NB4 (cell line): ENCODE measurements around the gene IFT20.

Experiments used
- DNase-seq: peaks from one replicate; pipeline ENCODE4 v3.0.0; 2010; ENCODE audit warnings: low read depth
- H3K4me3 ChIP-seq: one replicate; pipeline ENCODE4 v1.5.1; 2011; ENCODE audit warnings: mild to moderate bottlenecking, low read depth, low read length, moderate library complexity
- MAX ChIP-seq: IDR thresholded peaks from 2 replicates; pipeline ENCODE4 v1.6.1; 2011; ENCODE audit warnings: low read depth, low read length
- MYC ChIP-seq: IDR thresholded peaks from 2 replicates; pipeline ENCODE4 v1.6.1; 2011; ENCODE audit warnings: low read depth, low read length
- POLR2A ChIP-seq: IDR thresholded peaks from 2 replicates; pipeline ENCODE4 v1.6.1; 2011; ENCODE audit warnings: mild to moderate bottlenecking; ENCODE audit not compliant: insufficient read length; ENCODE audit errors: extremely low read depth
- TF ChIP-seq, protein P1 (sequence below): IDR thresholded peaks from one replicate; pipeline ENCODE4 v1.5.1; 2012; ENCODE audit warnings: low read depth, low read length

IFT20 gene

GRCh38 chr17:28324267-28324745 is 11.0 kb downstream of the IFT20 start:
- DNase-seq: no peak
- H3K4me3 ChIP-seq: no peak overlapping the region
- TF ChIP-seq MAX (no peak), POLR2A (no peak), MYC (no peak)
- TF ChIP-seq, protein P1, sequence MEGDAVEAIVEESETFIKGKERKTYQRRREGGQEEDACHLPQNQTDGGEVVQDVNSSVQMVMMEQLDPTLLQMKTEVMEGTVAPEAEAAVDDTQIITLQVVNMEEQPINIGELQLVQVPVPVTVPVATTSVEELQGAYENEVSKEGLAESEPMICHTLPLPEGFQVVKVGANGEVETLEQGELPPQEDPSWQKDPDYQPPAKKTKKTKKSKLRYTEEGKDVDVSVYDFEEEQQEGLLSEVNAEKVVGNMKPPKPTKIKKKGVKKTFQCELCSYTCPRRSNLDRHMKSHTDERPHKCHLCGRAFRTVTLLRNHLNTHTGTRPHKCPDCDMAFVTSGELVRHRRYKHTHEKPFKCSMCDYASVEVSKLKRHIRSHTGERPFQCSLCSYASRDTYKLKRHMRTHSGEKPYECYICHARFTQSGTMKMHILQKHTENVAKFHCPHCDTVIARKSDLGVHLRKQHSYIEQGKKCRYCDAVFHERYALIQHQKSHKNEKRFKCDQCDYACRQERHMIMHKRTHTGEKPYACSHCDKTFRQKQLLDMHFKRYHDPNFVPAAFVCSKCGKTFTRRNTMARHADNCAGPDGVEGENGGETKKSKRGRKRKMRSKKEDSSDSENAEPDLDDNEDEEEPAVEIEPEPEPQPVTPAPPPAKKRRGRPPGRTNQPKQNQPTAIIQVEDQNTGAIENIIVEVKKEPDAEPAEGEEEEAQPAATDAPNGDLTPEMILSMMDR: no peak

- no peak for DNase-seq
- TF ChIP-seq, protein P1: no peak
- no peak for TF ChIP-seq POLR2A
- TF ChIP-seq MYC: no peak
- TF ChIP-seq MAX: no peak
- peak overlapping the region; percentile 86 for H3K4me3 ChIP-seq
Measured at GRCh38 chr17:28320215-28321061, 14.8 kb downstream of the IFT20 start.

DNA sequence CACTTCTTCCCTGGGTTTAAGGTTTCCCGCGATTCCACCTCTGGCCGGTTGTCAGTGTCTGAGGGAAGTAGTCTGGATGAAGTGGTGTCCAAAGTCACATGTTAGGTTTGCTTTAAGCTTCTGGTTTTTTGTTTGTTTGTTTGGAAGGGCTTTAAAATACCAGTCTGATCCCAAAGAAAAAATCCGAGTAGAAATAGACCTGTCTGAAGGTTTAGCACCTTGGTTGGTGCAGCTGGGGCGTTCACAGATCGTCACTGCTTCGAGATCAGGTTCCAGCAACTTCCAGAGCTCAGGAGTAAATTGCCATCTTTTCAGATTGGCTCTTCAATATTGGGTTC is 15.7 kb downstream of the IFT20 start:
- peak overlapping the region; percentile 86 for H3K4me3 ChIP-seq
- TF ChIP-seq MYC (0 out of 2 replicates have a peak, but pooled peaks have one; percentile 25), POLR2A (no peak)
- DNase-seq: no peak

DNA sequence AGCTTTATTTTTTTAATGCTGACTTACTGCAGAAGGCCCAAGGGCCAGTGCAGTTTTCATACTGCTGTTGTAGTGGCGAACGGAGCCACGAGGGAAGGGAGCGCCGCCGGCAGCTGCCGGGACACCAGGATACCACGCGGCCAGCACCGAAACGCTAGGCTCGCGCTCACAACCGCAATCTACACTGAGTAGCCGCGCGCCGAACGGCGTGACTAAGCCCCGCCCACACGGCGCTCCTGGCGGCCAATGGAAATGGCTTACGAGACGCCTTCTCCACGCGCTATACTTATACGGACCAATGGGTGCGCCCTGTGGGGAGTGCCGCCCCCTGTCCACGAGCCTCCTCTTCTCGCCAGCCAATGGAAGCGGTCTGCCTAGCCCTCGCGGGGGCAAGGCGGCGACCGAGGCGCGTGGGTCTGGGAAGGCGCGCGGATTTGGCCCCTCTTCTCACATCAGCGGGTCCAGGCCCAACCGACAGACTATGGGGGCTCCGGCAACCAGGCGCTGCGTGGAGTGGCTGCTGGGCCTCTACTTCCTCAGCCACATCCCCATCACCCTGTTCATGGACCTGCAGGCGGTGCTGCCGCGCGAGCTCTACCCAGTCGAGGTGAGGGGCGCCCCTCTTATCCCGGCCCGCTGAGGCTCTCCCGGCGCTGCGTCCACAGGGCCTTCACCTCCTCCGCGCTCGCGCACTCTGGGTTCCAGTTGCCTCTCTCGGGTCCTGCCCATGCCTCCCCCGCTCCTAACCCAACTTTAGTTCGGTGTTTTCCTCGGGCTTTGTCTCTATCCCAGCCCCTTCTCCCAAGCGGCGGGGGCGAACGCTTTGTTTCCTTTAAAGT is 16.3 kb downstream of the IFT20 start, which contains the start of gene TMEM97:
TSS of gene TMEM97 (plus strand) at position 442 of the 839 bp plus-strand sequence. CDS start at position 482, 40 bp downstream.
- H3K4me3 ChIP-seq: peak within 1 kb of the TSS; percentile 86
- TF ChIP-seq MYC (peak; percentile 98), POLR2A (peak; percentile 79), MAX (peak; percentile 87)
- TF ChIP-seq, protein P1: no peak
- peak; percentile 99 for DNase-seq

DNA sequence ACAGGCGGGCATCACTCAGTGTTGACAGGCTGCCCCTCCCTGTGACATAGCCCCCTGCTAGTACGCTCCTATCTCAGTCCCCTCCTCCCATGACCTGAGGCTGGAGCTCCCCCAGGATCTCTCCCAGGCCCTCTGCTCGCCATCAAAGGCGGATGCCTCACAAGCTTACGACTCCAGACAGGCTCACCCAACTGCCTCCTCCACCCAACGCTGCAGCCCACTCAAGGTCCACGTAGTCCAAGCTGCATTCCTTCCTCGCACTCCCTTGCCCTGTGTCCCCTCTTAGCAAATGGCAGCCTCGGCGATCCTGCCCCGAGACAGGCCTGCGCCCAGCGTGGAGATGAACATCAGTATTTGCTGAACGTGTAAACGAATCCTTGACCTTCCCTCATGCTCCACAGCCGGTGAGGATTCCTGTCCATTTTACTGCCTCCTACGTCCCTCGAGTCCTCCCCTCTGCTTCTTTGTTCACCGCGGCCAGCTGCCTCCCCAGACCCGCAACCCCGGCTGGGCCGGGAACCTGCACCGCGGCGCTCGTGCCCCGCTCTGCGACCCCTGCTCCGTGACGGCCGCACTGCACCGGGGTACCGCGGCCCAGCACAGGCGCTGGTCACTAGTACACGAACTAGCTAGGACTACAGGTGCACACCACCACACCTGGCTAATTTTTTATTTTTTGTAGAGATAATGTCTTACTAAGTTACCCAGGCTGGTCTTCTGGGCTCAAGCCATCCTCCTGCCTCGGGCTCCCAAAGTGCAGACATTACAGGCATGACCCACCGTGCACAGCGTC is 17.1 kb downstream of the IFT20 start:
- peak overlapping the region; percentile 56 for H3K4me3 ChIP-seq
- peak; percentile 55 for DNase-seq
- TF ChIP-seq MAX: no peak
- TF ChIP-seq, protein P1: no peak
- TF ChIP-seq MYC: no peak
